ENCODE data around the gene EPX. TPM values are rescaled to one million over a fixed set of nuclear protein-coding genes. Genes with fewer than 3 reads are reported as not detected.

EPX gene
- total RNA-seq, 8 experiments from 2014 or later = 0.27 to 0.66 (median 0.38) TPM; not detected in 3

- Histone ChIP-seq H3K4me3 (no peak overlapping the region), H3K27ac (no peak overlapping the region), H3K4me1 (replicated peaks in 1 of 2) (no peaks in the 10 kb centered on the region)
- no peak for ATAC-seq (replicated peaks in 6 of 8)
- 20 to 57% (median 43%) methylated on average over 1 of the region's 1 CpG; no CpG with 5 or more reads in 7 of the 10 experiments for whole genome bisulfite sequencing, 10 experiments
- in situ Hi-C loops (cut with MboI; ENCODE audit: low pct_unique_long_range_greater_than_20kb in 2 of 9, low sequenced_read_pairs in 9 of 9, unreplicated experiment in 9 of 9) = no loop called here
Measured at GRCh38 chr17:58235821-58236220, 43.3 kb downstream of the EPX start.

- WGBS, 10 experiments = 0 to 60% (median 44%) methylated on average over 1 to 2 of the region's 2 CpGs; no CpG with 5 or more reads in 5 of the 10 experiments
- ATAC-seq (replicated peaks in 6 of 8) = no peak
- H3K4me1 ChIP-seq (replicated peaks in 1 of 2) = no peaks in the 10 kb centered on the region
- H3K4me3 ChIP-seq = no peak overlapping the region
- in situ Hi-C loops (cut with MboI; ENCODE audit: low pct_unique_long_range_greater_than_20kb in 2 of 9, low sequenced_read_pairs in 9 of 9, unreplicated experiment in 9 of 9) = no loop called here
- H3K27ac ChIP-seq = no peak overlapping the region
Measured at GRCh38 chr17:58236394-58236793, 43.9 kb downstream of the EPX start.

- ATAC-seq (replicated peaks in 6 of 8) = no peak
- Histone ChIP-seq H3K27ac (no peak within 1 kb of the TSS), H3K4me3 (no peak within 1 kb of the TSS), H3K4me1 (replicated peaks in 1 of 2) (no peaks in the 10 kb centered on the region)
- in situ Hi-C loops (cut with MboI; ENCODE audit: low pct_unique_long_range_greater_than_20kb in 2 of 9, low sequenced_read_pairs in 9 of 9, unreplicated experiment in 9 of 9) = no loop called here
- 8 to 81% (median 54%) methylated on average over 1 to 4 of the region's 5 CpGs; no CpG with 5 or more reads in 1 of the 10 experiments for WGBS, 10 experiments
Measured at GRCh38 chr17:58238147-58238634, 45.7 kb downstream of the EPX start, which contains the start of gene LPO. Gene LPO, plus strand, starts transcription at chr17:58238584. Its CDS starts 4,396 bp downstream, at chr17:58242980.

GRCh38 chr17:58239987-58240386, 47.5 kb downstream of the EPX start:
- Histone ChIP-seq H3K27ac (no peak overlapping the region), H3K4me1 (replicated peaks in 1 of 2) (no peaks in the 10 kb centered on the region), H3K4me3 (no peak overlapping the region)
- WGBS, 10 experiments = 13 to 100% (median 60%) methylated on average over 1 of the region's 1 CpG; no CpG with 5 or more reads in 2 of the 10 experiments
- in situ Hi-C loops (cut with MboI; ENCODE audit: low pct_unique_long_range_greater_than_20kb in 2 of 9, low sequenced_read_pairs in 9 of 9, unreplicated experiment in 9 of 9) = no loop called here
- no peak for ATAC-seq (replicated peaks in 6 of 8)

- Histone ChIP-seq H3K4me3 (no peak overlapping the region), H3K4me1 (replicated peaks in 1 of 2) (no peaks in the 10 kb centered on the region), H3K27ac (no peak overlapping the region)
- ATAC-seq (replicated peaks in 6 of 8) = peak in 1 of 8 experiments; percentile 29
- in situ Hi-C loops (cut with MboI; ENCODE audit: low pct_unique_long_range_greater_than_20kb in 2 of 9, low sequenced_read_pairs in 9 of 9, unreplicated experiment in 9 of 9) = no loop called here
- 0 to 58% (median 0%) methylated on average over 1 to 2 of the region's 4 CpGs; no CpG with 5 or more reads in 3 of the 10 experiments for WGBS, 10 experiments
Measured at GRCh38 chr17:58242171-58242784, 49.8 kb downstream of the EPX start.

- 50 to 86% (median 73%) methylated on average over 1 to 5 of the region's 6 CpGs; no CpG with 5 or more reads in 4 of the 10 experiments for WGBS, 10 experiments
- ATAC-seq (replicated peaks in 6 of 8) = no peak
- H3K27ac ChIP-seq = no peak overlapping the region
- H3K4me1 ChIP-seq (replicated peaks in 1 of 2) = peaks cover 2 to 3% of the 10 kb centered on the region in 2 donors
- in situ Hi-C loops (cut with MboI; ENCODE audit: low pct_unique_long_range_greater_than_20kb in 2 of 9, low sequenced_read_pairs in 9 of 9, unreplicated experiment in 9 of 9) = no loop called here
- H3K4me3 ChIP-seq = no peak overlapping the region
Measured at GRCh38 chr17:58244963-58245362, 52.4 kb downstream of the EPX start.

DNA sequence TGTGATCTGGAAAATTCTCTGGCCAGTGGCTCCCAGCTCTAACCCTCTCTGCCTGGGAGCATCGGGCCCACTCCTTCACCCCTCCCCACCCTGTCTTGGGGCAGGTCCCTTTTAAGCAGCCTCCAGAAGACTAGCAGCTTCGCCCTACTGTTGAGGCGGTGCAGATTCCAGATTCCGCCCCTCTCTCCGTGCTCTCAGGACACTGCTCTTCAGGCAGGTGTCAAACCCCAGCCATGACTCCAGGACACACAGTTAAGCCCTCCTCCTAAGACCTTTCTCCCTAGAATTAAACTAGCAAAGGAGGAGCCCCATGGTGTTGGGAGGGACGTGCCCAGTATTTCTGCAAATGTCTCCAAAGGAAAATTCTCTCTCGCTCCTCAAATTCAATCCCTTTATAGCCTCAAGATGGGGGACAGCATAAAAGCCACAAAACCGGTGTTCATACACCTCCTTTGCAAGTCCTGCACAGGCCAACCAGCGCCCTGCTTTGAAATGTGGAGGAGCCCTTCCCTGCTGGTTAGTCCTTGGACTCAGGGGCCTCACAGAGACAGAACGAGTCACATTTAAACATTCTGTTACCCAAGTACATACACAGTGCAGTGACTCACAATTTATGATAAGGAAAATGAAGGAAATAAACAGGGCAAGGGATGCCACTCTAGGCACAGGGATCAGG, 53.0 kb downstream of the EPX start:
- in situ Hi-C loops (cut with MboI; ENCODE audit: low pct_unique_long_range_greater_than_20kb in 2 of 9, low sequenced_read_pairs in 9 of 9, unreplicated experiment in 9 of 9) = no loop called here
- WGBS, 10 experiments = 40 to 71% (median 54%) methylated on average over 1 to 9 of the region's 10 CpGs; no CpG with 5 or more reads in 2 of the 10 experiments
- Histone ChIP-seq H3K4me3 (no peak overlapping the region), H3K27ac (no peak overlapping the region), H3K4me1 (replicated peaks in 1 of 2) (peaks cover 2 to 4% of the 10 kb centered on the region in 2 donors)
- no peak for ATAC-seq (replicated peaks in 6 of 8)

DNA sequence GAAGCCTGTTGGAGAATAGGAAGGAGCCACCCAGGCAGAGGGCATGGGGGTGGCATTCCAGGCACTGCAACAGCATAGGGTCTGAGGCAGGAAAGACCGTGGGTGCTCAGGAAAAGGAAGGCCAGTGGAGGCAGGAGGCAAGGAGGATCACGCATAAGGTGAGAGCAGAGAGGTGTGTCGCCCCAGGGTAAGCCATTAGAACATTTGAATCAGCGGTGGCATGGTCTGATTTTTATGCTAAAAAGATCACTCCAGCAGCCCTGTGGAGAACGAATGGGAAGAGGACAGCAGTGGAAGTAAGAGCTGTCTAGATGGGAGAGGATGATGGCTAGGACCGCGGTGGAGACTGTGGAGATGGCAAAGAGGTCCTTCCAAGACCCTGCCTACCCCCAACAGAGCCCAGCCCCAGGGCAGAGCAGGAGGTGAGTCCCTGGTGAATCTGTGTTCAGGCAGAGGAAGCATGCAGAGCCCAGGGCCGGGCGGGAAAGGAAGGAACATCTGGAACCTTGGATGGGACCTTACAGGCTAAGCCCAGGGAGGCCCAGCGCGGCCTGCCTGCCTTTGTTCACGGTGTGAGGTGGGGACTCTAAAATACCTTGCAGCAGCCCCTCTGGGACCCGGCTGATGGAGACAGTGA, 53.7 kb downstream of the EPX start:
- WGBS, 10 experiments = 31 to 85% (median 70%) methylated on average over 1 to 4 of the region's 13 CpGs; no CpG with 5 or more reads in 3 of the 10 experiments
- H3K27ac ChIP-seq = no peak overlapping the region
- peaks cover 2 to 4% of the 10 kb centered on the region in 2 donors for H3K4me1 ChIP-seq (replicated peaks in 1 of 2)
- in situ Hi-C loops (cut with MboI; ENCODE audit: low pct_unique_long_range_greater_than_20kb in 2 of 9, low sequenced_read_pairs in 9 of 9, unreplicated experiment in 9 of 9) = no loop called here
- ATAC-seq (replicated peaks in 6 of 8) = no peak
- H3K4me3 ChIP-seq = no peak overlapping the region

- no peak for ATAC-seq (replicated peaks in 6 of 8)
- in situ Hi-C loops (cut with MboI; ENCODE audit: low pct_unique_long_range_greater_than_20kb in 2 of 9, low sequenced_read_pairs in 9 of 9, unreplicated experiment in 9 of 9) = no loop called here
- WGBS, 10 experiments = 20 to 88% (median 73%) methylated on average over 1 of the region's 1 CpG; no CpG with 5 or more reads in 6 of the 10 experiments
- Histone ChIP-seq H3K4me3 (no peak overlapping the region), H3K4me1 (replicated peaks in 1 of 2) (peaks cover 2 to 4% of the 10 kb centered on the region in 2 donors), H3K27ac (no peak overlapping the region)
Measured at GRCh38 chr17:58246781-58247180, 54.3 kb downstream of the EPX start.

GRCh38 chr17:58247511-58248363, 55.2 kb downstream of the EPX start:
- no peak for ATAC-seq (replicated peaks in 6 of 8)
- Histone ChIP-seq H3K4me3 (no peak overlapping the region), H3K4me1 (replicated peaks in 1 of 2) (peaks cover 2 to 4% of the 10 kb centered on the region in 2 donors), H3K27ac (no peak overlapping the region)
- 10 to 90% (median 84%) methylated on average over 2 to 6 of the region's 10 CpGs; no CpG with 5 or more reads in 2 of the 10 experiments for WGBS, 10 experiments
- in situ Hi-C loops (cut with MboI; ENCODE audit: low pct_unique_long_range_greater_than_20kb in 2 of 9, low sequenced_read_pairs in 9 of 9, unreplicated experiment in 9 of 9) = no loop called here

DNA sequence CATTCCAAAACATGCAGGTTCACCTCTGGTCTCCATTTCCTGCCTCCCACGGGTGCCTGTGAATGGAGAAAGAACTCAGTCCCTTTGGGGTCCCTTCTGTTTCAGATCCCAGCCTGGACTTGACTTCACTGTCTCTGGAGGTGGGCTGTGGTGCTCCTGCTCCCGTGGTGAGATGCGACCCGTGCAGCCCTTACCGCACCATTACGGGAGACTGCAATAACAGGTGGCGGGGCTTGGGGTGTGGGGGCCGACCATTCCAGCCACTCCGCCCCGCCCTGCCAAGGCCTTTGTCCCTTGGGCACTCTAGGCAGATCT, 56.4 kb downstream of the EPX start:
- no peak overlapping the region for H3K27ac ChIP-seq
- ATAC-seq (replicated peaks in 6 of 8) = peak in 1 of 8 experiments; percentile 4
- in situ Hi-C loops (cut with MboI; ENCODE audit: low pct_unique_long_range_greater_than_20kb in 2 of 9, low sequenced_read_pairs in 9 of 9, unreplicated experiment in 9 of 9) = no loop called here
- H3K4me1 ChIP-seq (replicated peaks in 1 of 2) = peaks cover 2 to 4% of the 10 kb centered on the region in 2 donors
- 0 to 28% (median 20%) methylated on average over 1 to 9 of the region's 10 CpGs; no CpG with 5 or more reads in 7 of the 10 experiments for WGBS, 10 experiments
- H3K4me3 ChIP-seq = peak overlapping the region in 3 of 5 donors; percentile 39 to 43 (median 42)

GRCh38 chr17:58249270-58250133, 57.0 kb downstream of the EPX start:
- Histone ChIP-seq H3K4me1 (replicated peaks in 1 of 2) (peaks cover 2 to 4% of the 10 kb centered on the region in 2 donors), H3K4me3 (peak overlapping the region; percentile 32 to 43 (median 39)), H3K27ac (no peak overlapping the region)
- 0 to 67% (median 4%) methylated on average over 2 to 4 of the region's 57 CpGs; no CpG with 5 or more reads in 7 of the 10 experiments for WGBS, 10 experiments
- in situ Hi-C loops (cut with MboI; ENCODE audit: low pct_unique_long_range_greater_than_20kb in 2 of 9, low sequenced_read_pairs in 9 of 9, unreplicated experiment in 9 of 9) = no loop called here
- ATAC-seq (replicated peaks in 6 of 8) = peak; percentile 88 to 95 (median 90)

Data from motor neuron (in vitro differentiated cells).